GM19397 (cell line): ENCODE measurements around the gene ATP11C.
"Not testable (repeated sequence)": the region's sequence is repeated elsewhere in the genome, so short reads cannot be mapped to it uniquely, and the experiment has no call there.

Experiments
- ATAC-seq: cut with Tn5 transposase; IDR thresholded peaks from one replicate; pipeline ENCODE4 v1.9.1; 2021; ENCODE audit warnings: mild to moderate bottlenecking, moderate library complexity; ENCODE audit not compliant: unreplicated experiment

The ATP11C gene

DNA sequence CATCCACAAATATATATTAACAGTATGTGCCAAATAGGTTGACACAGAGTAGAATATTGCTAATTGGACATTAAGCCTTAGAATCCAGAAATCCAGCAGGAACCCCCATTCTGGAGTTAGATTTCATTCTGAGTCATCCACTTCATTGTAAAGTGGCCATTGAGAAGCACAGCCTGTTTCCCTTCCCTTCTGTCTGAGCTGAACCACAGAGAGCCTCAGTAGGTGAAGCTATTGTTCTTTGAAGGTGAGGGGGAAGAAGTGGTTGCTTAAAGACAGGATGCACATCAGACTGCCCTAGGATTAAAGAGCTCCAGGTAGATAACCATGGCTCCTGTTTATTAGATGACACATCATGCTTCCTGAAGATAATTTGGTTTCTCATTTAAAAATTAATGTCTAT is 194.3 kb downstream of the ATP11C start:
- no peak for ATAC-seq

DNA sequence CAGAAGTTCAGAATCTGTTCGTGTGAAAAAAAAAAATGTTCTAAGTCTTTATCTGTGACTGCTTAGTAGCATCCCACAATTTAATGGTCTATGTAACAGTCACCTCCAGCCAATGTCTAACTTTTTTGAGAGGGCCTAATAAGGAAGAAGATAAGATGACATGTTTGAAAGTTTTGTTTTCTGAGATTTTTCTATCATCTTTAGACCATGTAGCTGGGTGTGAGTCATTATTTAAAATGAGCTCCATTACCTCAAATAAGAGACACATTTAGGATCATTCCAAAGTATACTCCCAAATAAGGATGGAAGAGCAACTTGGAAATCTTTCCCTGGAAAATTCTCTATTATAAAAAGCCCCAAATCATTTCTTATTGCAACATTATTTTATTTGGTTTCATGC is 196.7 kb downstream of the ATP11C start:
- no peak for ATAC-seq

DNA sequence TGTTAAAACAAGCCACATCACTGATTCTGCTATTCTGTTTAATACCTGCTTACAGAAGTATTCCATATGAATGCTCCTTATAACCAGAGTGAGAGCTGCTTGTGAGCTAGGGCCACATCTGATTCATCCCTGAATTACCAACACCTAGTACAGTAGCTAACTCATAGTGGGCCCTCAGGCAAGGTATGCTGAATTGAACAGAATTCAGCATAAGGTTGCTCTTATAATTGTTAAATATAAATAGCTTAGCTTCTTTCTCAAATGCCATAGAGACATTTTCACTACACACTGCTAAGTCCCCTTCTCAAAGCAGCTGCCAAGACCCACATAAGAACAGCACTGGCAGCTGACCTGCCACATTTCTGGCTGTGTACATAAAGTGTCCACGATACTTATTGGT is 197.9 kb downstream of the ATP11C start:
- ATAC-seq, result no peak

DNA sequence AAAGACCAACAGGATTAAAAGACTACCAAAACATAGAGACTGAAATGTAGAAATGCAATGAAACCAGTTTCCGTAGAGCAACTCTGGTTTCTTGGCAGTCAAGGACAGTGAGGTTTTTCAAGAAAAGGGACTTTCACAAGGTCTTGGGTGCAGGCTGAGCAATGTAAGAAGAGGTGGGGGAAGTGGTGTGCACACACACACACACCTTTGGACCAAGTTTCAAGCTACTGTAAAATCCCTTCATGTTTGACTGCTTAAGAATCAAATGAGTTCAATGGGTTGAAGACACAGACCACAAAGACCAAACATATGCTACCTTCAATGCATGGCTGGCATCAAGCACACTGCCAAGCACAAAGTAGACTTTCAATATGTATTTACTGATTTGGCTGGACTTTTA is 207.1 kb downstream of the ATP11C start:
- peak; percentile 94 for ATAC-seq

DNA sequence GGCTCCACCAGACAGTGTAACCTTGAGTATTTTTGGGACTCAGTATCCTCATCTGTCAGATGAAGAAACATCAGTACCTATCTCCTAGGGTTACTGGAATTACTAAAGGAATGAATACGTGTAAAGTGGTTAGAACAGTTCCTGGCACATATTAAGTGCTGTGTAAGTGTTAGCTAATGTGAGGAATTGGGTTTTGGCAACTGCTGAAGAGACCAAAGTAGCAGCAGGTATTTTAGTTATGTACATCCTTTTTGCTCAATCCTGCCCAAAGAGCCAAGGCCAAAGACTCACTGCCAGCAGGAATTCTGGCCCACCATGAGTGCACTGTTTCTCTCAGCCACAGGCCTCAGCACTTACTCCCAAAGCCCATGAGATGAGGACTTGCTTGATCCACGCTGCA is 208.2 kb downstream of the ATP11C start:
- no peak for ATAC-seq

DNA sequence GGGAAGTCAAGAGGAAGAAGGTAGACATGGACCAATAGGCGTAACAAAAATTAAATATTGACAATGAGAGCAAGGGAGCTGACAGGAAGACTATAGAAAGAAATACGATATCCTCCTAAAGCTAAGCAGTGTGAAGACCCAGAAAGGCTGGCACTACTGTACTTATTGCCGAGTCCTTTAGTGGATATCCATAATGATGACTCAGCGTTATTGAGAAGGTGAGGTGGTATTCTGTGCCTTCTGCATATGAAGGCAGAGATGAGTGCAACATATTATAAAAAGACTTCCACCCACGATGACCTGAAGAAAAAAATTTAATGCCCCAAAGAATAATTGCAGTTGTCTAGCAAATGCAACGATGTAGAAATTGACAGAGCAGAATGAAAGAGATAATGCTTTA is 211.9 kb downstream of the ATP11C start:
- no peak for ATAC-seq

DNA sequence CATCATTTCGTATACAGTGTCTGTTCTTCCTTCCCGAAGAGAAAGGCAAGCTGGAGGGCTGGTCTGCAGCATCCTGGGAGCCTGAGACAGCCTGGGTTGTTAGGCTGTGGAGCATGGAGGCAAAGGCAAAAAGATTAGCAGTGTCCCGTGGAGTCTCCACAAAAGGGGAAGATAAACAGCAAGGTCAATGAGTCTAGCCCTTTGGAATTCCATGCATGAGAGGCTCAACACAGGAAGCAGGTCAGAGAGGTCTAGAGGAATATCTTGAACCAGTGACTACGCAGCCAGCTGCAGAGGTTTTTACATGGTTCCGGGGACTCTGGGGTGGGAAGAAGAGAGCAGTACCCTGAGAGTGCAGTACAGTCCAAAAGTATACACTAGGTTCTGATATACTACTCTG is 212.7 kb downstream of the ATP11C start:
- ATAC-seq, result no peak

DNA sequence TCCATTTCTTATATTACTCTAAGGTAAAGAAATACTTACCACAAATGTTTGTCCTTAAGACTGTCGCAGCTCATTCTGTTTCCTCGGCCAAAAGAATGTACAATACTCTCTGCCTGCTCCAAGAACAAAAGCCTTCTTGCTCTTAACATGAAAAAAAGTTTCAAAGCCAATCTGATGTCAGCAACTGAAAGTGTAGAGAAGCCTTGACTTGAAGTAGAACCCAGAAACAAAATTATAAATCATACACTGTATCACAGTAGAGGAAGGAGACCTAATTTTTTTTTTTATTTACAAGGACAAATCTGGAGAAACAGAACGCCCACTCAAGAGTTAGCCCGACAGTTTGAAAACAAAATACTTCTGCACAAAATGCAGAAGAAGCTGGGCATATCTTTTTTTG is 224.8 kb downstream of the ATP11C start, which contains the start of gene MCF2:
Gene MCF2 (minus strand): TSS at position 101 of the 400 bp plus-strand sequence. CDS start 56,423 bp downstream, outside the sequence.
- ATAC-seq, result no peak

DNA sequence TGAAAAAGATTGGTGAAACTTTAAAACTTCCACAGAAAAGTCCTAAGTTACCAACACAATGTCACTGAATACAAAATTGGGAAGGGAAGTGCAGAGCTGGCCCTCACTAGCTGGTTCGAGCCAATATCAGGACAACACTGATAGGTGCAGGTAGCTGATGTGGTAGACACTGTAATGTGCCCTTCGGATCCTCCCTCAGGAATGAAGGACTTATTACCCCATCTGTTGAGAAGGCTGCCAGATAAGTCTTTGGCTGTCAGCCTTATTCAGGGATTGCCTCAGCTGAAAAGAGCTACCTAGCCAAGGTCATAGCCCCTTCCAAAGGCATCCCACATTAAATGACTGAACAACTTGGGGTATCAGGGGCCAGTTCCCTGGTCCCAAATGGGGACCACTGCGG is 230.2 kb downstream of the ATP11C start:
- no peak for ATAC-seq

DNA sequence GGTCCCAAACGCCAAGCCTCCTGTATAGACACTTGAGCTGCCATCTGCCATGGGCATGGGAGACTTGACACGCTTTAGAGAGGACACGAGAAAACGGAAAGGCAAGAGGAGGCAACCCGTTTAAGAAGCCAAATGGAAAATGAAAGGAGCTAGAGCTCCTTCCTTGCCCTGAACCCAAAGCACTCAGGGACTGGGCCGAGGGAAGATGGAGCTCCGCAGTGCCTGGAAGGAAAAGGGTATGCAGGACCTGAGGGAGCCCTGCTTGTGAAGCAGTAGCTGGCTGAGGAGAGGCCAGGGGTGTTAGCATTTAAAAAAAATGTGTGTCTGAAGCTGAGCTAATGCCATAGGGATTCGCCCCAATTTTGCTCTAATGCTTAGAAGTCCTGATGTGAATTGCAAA is 239.9 kb downstream of the ATP11C start:
- ATAC-seq, result no peak

DNA sequence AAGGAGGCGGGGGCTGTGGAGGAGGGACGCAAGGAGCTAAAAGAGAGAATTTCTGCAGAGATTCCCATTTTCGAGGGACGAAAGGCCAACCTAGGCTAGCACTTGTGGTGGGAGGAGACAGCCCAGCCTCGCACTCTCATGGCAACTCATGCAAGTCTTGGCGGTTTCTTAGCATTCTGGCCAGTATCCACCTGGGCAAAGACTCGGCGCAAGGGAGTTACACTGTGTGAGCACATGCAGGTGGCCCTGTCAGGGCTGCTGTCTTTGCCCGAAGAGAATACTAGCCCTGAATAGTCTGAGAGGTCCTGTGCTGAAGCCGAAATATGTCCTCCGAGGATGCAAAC is 240.4 kb downstream of the ATP11C start:
- no peak for ATAC-seq

DNA sequence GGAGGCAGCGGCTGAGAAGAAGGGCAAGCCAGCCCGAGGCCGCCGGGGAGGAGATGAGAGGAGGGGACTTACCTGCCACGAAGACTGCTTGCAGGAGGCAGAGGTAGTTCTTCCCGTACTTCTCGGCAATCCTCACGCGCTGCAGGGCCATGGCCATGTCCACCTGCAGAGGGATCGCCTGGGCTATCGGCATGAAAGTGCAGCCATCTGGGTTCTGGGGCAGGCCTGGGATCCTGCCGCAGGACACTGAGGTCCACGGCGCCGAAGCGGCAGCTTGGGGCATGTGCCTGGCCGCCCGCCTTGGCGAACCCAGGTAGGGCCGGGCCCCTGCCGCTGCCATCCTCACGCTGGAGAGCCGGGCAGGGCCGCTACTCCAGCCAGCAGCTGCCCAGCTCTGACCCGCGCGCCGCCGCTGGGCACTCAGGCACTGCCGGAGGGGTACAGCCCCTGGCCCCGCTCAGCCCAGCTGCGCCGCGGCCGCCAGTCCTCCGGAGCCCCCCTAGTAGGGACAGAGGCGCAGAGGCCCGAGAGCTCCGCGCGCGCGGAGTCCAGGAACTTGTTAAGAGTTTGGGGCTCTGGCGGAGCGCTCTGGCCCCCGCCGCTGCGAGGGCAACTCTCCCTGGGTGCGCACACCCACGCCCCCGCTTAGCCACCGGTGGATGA is 240.9 kb downstream of the ATP11C start:
- ATAC-seq, result no peak

DNA sequence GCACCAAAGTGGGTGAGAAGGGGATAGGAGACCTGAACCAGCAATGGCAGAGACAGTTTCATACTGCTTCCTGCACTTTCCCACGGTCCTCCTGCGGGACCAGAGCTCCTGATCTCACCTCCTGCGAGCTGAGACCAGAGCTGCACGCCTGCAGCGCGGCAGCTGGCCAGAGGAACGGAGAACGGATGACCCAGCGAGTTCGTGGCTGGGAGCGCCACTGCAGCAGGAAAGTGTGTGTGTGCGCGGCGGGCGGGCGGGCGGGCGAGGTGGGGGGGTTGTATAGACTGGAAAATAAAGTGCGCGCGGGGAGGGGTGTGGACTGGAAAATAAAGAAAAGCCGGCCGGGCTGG is 241.4 kb downstream of the ATP11C start:
- no peak for ATAC-seq

DNA sequence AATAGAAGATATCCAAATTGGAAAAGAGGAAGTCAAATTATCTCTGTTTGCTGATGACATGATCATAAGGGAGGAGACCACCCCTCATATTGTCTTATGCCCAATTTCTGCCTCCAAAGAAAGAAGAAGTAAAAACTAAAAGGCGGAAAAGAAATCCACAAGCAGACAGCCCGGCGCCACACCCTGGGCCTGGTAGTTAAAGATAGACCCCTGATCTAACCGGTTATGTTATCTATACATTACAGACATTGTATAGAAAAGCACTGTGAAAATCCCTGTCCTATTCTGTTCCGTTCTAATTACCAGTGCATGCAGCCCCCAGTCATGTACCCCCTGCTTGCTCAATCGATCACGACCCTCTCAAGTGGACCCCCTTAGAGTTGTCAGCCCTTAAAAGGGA is 247.7 kb downstream of the ATP11C start:
- ATAC-seq, result not testable (repeated sequence)

DNA sequence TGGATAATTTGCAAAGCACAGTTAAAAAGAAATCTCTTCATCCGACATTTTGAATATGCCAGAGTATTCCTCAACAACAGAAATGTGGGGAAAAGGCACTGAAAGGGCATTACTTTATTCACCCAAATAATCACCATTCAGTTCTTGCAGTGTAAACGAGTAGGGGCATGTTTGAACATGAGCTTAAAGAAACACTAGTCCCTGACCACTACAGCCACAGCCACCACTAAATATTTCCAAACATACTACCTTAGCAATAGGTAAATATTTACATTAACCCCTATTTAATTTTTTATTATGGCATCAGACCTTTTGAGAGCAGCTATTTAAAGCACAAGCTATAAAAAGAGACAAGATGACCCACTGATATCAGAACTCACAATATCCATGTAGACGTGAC is 252.5 kb downstream of the ATP11C start:
- ATAC-seq, result no peak
